HG03521 (cell line): ENCODE data around the gene SPTAN1.
"Not testable (repeated sequence)": the region's sequence is repeated elsewhere in the genome, so short reads cannot be mapped to it uniquely, and the experiment has no call there.

Experiments used
- ATAC-seq: cut with Tn5 transposase; IDR thresholded peaks from one replicate; pipeline ENCODE4 v1.9.1; 2021; ENCODE audit warnings: mild to moderate bottlenecking, moderate library complexity; ENCODE audit not compliant: unreplicated experiment

Gene SPTAN1

DNA sequence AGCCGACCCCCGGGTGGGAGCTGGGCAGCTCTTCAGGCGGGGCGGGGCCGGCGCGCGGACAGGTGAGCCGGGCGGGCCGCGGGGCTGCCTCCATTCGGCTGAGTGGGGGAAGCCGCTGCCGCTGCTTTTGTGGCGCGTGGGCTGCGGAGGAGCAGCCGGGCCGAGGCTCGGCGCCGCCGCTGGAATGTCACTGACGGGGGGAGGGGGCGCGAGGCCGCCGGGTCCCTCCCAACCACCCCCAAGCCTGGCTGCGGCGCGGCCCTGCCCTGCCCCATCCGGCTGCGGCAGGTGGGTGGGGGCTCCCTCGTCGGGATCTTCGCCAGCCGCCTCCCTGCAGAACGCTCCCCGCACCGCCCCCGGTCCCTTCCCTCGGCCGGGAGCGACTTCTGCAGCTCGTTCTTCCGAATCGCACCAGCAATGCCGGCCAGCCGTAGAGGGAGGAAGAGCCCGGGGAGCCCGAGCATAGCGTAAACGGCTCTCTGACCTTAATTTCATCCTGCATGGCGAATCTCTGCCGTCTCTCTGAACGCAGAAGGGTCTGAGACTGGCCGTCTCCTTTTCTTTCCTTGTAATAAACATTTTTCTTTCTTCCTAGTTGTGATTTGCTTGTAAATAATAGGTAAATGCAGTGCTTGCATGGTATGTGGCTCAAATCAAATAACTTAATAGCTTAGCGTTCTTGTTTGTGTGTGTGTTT, 505 bp downstream of the SPTAN1 start:
- peak; percentile 22 for ATAC-seq

DNA sequence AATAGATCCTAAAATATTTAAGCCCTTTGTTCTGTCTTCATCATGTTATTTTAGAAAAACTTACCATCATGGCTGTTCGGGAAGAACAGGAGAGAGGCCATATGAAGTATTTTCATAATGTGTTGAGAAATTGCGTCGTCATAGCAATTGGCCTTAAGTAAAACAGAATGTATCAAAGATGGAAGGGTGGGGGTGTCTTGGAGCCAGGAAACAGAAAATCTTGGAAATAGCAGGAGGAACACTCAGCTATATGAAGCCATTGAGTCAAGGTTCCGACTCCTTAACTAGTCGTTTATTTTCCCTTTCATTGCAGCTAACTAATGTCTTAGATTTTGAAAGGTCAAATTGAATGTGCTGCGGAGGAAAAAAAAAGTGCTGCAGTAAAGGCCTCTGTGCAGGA, 1.3 kb downstream of the SPTAN1 start:
- ATAC-seq = no peak

DNA sequence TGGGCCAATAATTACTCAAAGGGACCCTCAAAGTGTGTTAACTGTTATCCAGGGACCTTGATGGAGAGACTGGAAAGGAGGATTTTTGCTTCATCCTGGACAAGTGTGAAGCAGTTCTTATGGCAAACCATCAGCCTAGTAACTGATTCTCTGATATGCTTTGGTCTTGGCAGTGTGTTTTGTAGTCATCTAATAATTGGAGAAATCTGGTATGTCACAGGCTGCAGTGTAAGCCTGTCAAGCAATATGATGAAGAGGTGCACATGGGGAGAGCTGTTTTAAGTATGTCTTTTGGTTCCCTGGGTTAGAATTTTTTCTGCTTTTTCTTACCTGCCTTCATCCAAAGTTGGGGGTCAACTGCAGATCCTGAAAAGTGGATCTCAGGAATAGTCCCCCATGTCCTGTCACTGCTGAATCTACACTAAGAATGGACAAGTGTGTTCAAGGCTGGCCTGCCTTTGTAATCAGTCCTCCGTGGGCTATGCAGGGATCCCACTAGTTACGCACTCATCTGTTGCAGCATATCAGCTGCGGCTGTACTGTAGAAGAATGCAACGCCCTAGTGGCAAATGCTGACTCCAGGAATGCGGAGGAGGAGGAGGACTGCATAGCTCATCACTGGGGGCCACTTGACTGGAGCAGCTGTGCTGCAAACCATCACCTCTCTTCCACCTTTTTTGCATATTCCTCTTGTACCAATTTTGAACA, 1.9 kb downstream of the SPTAN1 start:
- no peak for ATAC-seq

GRCh38 chr9:128555180-128555721, 2.9 kb downstream of the SPTAN1 start:
- no peak for ATAC-seq

DNA sequence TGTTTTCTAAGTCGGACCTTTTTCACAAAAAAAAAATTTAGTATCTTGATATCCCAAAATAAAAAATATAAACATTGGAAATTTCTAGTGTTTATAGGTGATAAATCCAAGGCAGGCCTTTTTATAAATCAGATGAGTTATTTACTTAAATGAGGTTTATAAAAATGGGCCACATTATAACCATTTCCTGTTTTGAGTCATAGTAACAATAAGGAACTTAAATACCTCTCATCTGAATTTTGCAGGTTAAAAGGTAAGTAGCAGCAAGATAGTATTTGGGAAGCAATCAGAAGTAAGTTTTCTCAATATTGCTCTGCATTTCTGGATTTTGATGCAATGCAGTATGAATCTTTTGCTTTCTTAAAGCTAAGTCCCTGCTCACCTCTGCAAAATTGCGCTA, 3.9 kb downstream of the SPTAN1 start:
- no peak for ATAC-seq

GRCh38 chr9:128556926-128557634, 4.7 kb downstream of the SPTAN1 start:
- ATAC-seq = no peak

DNA sequence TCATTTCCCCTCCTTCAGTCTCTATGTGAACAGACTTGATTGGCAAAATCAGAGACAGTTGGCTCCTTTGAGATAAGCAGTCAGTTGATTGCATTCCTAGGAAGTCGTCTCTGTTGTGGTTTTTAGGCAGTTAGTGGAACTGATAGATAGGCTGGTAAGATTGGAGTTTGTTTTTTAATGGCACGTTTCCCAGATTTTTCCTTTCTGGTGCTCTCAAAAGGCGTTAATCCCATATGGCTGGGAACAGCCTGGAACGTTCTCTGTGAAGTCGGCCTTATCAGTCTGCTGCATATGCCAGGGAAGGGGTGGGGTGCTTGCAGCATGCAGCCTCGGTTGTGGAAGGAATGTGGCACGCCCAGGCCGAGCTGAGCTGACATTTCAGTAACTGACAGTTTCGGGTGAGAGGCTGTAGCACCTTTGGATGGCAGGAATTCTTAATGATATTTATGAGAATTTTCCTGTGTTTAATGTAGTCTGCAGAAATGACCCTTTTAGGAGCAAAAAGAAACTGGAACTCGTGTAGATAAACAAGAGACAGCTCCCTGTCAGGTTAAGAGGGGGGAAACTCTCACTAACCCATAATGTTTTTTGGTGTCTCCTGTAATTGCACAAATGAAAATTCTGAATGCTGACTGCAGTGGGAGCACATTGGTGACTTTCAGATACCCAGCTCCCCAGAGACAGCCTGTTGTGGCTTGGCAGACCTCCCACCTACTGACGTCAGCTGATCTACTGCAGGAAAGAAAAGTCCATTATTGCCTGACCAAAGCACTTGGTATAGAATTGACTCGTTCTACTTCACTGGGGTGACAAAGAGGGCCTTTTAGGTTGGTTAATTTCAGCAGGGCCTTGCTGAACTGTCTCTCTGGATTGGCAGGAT, 6.3 kb downstream of the SPTAN1 start:
- peak; percentile 68 for ATAC-seq

GRCh38 chr9:128565578-128565977, 13.2 kb downstream of the SPTAN1 start:
- ATAC-seq = no peak

DNA sequence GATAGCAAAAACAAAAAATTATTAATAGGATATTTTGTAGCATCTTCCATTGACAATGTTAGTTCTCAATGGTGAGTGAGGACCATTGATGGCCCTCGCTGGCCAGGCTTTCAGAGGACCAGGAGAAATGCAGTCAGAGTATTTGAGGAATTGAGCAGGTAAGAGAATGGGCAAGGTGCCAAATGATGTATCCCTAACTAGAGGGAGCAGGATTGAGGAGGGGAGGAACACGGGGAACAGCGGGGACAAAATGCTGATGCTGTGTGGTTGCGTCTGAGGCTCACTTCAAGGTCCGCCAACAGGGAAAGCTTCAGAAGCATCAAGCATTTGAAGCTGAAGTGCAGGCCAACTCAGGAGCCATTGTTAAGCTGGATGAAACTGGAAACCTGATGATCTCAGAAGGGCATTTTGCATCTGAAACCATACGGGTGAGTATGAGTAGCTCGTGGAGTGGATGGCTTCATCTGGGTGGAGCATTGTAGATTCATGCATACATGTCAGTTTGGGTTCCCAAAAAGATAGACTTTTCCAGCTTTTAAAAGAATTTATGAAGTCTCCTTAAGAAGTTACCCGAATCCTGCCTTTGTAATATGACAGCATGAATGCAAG, 16.2 kb downstream of the SPTAN1 start:
- ATAC-seq = no peak

GRCh38 chr9:128575469-128575868, 23.1 kb downstream of the SPTAN1 start:
- no peak for ATAC-seq

DNA sequence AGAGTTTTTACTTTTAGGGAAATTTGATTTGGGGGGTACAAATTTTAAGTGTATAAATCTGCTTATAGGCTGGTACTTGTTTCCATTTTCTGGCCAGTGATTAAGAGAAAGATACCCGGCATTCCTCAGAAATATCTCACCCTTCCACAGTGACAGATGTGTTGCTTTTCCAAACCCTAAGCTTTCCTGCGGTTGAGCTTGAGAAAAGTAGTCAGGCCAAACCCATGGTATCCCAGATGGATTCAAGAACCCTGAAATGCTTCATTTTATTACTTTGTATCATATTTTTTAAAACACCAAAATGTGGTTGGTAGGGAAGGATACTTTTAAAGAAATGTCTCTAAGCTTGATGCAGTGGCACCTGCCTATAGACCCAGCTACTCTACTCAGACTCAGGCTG, 23.5 kb downstream of the SPTAN1 start:
- no peak for ATAC-seq

DNA sequence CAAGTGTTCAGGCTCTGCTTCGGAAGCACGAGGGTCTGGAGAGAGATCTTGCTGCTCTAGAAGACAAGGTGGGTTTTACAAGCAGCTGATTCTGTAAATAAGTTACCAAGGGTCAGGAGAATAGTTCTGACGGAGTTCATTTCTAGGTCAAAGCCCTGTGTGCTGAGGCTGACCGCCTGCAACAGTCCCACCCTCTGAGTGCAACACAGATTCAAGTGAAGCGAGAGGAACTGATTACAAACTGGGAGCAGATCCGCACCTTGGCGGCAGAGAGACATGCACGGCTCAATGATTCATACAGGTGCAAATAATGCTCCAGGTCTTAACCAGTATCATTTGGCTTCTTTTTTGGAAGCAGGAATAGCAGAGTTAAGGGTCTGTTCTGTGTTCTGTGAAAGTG, 24.8 kb downstream of the SPTAN1 start:
- no peak for ATAC-seq

GRCh38 chr9:128579194-128579593, 26.8 kb downstream of the SPTAN1 start:
- ATAC-seq = no peak

DNA sequence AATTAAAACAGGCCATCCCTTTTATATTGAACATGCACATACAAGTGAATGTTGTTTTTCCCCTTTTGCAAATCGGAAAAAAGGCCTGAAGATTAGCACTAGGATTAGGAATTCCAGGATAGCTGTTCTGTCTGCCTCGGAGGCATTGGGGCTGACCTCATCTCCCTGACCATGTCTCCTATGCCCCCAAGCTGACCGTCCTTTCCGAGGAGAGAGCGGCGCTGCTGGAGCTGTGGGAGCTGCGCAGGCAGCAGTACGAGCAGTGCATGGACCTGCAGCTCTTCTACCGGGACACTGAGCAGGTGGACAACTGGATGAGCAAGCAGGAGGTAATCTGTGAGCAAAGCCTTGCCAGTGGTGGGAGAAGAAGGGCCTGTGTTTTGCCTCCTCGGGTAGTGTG, 28.3 kb downstream of the SPTAN1 start:
- ATAC-seq = no peak

- ATAC-seq = not testable (repeated sequence)
Measured at GRCh38 chr9:128585155-128585554, 32.8 kb downstream of the SPTAN1 start.

DNA sequence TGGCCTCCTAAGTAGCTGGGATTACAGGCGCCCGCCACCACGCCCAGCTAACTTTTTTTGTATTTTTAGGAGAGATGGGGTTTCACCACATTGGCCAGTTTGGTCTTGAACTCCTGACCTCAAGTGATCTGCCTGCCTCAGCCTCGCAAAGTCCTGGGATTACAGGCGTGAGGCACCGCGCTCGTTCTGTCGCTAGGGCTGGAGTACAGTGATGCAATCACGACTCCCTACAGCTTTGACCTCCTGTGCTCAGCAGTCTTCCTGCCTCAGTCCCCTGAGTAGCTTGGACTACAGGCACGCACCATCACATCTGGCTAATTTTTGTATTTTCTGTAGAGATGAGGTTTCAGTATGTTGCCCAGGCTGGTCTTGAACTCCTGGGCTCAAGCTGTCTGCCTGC, 34.5 kb downstream of the SPTAN1 start:
- ATAC-seq = not testable (repeated sequence)

- no peak for ATAC-seq
Measured at GRCh38 chr9:128587453-128587852, 35.1 kb downstream of the SPTAN1 start.

- ATAC-seq = no peak
Measured at GRCh38 chr9:128588581-128589233, 36.3 kb downstream of the SPTAN1 start.

DNA sequence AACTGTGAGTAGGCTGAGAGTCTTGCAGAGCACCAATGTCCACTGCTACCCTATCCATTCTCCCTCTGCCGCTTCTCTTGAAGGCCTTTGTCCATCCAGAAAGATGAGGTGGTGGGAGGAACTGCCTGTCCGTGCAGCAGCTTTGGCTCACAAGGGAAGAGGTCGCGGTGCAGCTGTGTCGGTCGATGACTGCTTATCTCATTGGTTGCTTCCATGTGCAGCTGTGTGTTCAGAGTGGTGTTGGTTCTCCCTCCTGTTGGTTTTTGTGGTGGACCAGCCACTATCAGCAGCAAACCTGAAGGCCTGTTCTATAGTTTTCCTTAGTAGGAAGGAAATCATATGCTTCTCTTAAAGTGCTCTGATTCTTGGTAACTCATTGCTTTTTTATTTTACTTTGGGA, 40.7 kb downstream of the SPTAN1 start:
- no peak for ATAC-seq

DNA sequence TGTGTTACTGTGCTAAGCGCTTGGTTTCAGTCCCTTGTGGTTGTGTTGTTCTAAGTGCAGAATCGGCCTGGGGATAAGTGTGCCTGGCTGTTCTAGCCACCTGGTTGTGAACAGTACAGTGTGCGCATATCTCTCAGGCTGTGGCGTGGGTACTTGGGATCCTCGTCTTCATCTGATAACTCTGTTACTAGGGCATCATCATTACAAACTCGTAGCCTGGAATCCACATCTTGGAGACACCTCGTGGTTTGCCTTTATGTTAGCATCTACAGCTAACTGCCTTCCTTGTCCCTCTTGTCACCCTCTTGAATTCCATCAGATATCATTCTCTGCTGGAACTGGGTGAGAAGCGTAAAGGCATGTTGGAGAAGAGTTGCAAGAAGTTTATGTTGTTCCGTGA, 41.5 kb downstream of the SPTAN1 start:
- no peak for ATAC-seq
